Transverse colon (tissue), 4 donors: ENCODE measurements around the gene ADAT2.

Source experiments
- CTCF ChIP-seq, 5 experiments: fragments of 200-600 bp in 3 of 5; fragments of 450-650 bp in 2 of 5; sonication (generic) in 3 of 5; IDR thresholded peaks; 1 replicate in 2 of 5; 2 replicates in 3 of 5; pipeline ENCODE4 v1.5.1; 2016 to 2017; ENCODE audit warnings: antibody characterized with exemption in 5 of 5, inconsistent platforms in 3 of 5, mild to moderate bottlenecking in 2 of 5, moderate library complexity in 1 of 5
- EP300 ChIP-seq: sonication (generic); formaldehyde crosslinking; IDR thresholded peaks from one replicate; pipeline ENCODE4 v1.6.1; 2017; ENCODE audit warnings: antibody characterized with exemption, low read depth
- POLR2A ChIP-seq: fragments of 450-650 bp; IDR thresholded peaks from one replicate; pipeline ENCODE4 v1.6.1; 2016; ENCODE audit warnings: antibody characterized with exemption, mild to moderate bottlenecking, moderate library complexity
- POLR2AphosphoS5 ChIP-seq, 3 donors: sonication (generic); formaldehyde crosslinking; IDR thresholded peaks; one replicate each; pipeline ENCODE4 v1.6.1; 2016; ENCODE audit warnings: antibody characterized with exemption in 3 of 3

GRCh38 chr6:143408787-143409162, 41.7 kb downstream of the ADAT2 start:
- TF ChIP-seq CTCF (IDR thresholded peaks at IDR 0.05) (no peak), POLR2A (no peak), POLR2AphosphoS5 (IDR thresholded peaks at IDR 0.05) (no peak), EP300 (no peak)
